ENCODE measurements around the gene HTT-AS. TPM values are rescaled to one million over a fixed set of nuclear protein-coding genes. Genes with fewer than 3 reads are reported as not detected.
A peak's percentile ranks its signal among the peaks of the same experiment; 100 is the strongest.
"Not testable (repeated sequence)": the region's sequence is repeated elsewhere in the genome, so short reads cannot be mapped to it uniquely, and the experiment has no call there.

Gene HTT-AS
- total RNA-seq, 1 donor from 2014 or later = not detected

DNA sequence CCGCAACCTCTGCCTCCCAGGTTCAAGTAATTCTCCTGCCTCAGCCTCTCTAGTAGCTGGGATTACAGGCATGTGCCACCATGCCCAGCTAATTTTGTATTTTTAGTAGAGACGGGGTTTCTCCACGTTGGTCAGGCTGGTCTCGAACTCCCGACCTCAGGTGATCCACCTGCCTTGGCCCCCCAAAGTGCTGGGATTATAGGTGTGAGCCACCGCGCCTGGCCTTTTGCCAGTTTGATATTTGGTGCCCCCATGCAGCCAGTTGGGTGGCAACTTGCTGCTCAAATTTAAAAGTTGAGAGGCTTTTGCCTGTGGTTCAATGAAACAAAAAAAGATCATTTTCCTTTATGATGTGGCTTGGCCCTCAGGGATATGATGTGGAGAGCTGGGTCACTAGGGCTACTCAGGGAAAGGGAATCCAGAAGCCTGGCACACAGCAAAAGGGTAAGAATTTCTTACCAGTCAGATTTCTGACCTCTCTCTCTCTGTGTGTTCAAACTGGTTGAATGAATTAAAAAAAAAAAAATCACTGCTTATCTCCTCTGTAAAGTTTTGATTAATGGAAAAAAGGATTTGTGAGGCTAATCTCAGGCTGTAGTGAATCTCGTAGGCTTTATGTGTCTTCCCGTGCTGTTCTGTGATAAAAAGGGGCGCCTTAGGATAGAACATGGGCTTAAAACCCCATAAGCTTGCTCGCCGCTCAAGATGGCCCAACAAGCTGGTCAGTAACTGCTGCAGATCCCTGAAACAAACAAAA, 23.0 kb downstream of the HTT-AS start:
- not testable (repeated sequence) for DNase-seq (ENCODE audit: low read depth)

DNA sequence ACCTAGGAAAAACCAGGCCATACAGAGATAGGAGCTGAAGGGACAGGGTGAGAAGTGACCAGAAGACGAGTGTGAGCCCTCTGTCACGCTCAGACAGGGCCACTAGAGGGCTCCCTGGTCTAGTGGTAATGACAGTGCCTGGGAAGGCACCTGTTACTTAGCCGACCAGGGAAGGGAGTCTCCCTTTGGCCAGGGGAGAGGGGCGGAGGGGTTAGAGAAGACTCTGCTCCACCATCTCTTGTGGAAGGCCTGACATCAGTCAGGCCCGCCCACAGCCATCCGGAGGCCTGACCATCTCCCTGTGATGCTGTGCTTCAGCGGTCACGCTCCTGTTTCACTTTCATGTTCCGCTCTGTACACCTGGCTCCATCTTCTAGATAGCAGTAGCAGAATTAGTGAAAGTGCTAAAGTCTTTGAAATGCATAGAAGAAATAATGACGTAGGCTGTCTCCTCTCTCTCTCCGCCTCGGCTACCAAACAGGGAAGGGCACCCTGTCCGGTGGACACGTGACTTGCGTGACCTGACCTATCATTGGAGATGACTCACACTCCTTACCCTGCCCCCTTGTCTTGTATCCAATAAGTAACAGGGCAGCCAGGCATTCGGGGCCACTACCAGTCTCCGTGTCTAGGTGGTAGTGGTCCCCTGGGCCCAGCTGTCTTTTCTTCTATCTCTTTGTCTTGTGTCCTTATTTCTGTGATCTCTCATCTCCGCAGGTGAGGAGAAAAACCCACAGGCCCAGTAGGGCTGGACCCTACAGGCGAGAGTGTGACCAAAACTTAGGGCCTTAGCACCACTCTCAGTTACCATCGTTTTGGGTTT, 26.7 kb downstream of the HTT-AS start:
- peak; percentile 44 for DNase-seq (ENCODE audit: low read depth)

DNA sequence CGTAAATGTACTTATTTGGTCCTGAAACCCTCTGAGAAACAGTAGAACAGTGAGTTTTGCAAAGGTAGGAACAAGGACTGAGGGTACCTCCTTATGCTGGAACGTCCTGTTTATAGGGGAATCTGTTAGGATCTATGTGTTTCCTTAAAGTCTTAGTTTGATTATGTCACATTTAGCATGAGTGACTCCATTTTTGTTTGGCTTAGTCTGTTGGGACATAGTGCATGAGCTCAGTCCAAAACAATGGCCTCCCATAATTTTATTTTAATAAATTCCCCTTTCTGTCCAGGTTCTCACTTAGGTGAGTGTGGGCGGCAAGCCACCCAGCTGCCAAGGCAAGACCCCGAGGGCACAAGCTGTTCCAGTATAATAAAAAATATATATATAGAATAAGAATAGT, 27.7 kb downstream of the HTT-AS start:
- DNase-seq (ENCODE audit: low read depth) = no peak

DNA sequence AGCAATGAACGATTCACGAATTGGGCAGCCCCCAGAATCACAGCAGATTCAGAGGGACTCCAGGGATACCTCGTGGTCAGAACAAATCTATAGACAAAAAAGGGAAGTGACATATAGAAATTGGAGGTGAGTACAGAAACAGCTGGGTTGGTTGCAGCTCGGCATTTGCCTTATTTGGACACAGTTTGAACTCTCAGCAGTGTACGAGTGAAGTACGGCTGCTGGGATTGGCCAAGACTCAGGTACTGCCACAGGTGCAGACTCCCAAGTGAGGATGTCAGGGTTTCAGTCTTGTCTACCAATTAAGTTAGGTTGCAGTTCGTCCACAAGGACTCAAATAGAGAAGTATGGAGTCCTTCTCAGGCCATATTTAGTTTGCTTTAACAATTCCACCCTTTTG, 28.2 kb downstream of the HTT-AS start:
- DNase-seq (ENCODE audit: low read depth) = no peak

DNA sequence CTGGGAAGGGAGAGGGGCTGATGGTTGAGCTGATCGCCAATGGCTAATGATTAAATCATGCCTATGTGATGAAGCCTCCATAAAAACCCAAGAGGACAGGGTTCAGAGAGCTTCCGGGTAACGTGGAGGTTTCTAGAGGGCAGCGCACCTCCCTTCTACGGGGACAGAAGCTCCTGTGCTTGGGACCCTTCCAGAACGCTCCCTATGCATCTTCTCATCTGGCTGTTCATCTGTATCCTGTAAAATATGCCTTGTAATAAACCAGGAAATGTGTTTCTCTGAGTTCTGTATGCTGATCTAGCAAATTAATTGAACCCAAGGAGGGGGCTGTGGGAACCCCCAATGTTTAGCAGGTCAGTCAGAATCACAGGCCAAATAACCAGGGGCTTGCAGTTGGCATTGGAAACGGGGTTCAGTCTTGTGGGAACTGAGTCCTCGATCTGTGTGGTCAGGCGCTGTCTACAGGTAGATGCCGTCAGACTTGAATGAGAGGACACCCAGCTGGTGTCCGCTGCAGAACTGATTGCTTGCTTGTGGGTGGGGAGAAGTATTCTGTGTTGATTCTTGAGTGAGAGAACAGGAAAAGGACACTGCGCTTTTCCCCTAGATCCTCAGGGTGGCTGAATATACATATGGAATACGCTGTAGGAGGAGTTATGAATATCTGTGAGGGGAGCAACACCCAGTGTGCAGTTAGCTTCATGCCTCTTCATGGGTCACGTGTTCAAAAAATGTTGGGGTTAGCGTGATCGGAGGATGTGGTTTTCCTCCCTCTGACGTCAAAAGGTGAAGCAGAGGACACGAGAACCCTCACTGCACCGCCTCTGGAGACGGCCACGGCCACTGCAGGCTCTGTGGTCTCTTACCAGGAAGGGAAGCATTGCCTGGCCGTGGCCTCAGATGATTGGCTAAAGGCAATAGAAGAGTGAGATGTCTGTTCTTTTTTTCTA, 29.2 kb downstream of the HTT-AS start:
- no peak for DNase-seq (ENCODE audit: low read depth)

DNA sequence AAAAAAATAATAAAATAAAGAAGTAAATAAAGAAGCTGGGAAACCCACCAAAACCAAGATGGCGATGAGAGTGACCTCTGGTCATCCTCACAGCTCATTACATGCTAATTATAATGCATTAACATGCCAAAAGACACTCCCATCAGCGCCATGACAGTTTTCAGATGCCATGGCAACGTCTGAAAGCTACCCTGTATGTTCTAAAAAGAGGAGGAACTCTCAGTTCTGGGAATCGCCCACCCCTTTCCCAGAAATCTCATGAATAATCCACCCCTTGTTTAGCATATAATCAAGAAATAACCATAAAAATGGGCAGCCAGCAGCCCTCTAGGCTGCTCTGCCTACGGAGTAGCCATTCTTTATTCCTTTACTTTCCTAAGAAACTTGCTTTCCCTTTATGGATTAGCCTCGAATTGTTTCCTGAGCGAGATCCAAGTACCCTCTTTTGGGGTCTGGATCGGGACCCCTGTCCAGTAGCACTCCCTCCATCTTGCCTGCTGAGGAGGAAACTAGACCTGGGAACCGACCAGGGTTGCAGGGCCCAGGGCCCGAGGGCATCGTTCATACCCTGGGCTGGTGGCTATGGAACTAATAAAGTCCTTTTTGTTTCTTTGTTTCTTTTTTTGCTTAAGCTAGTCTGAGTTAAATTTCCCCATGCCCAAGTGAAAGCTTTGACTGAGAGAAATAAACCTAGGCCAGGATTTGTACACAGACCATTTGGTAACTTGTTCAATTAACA, 30.9 kb downstream of the HTT-AS start:
- no peak for DNase-seq (ENCODE audit: low read depth)

DNA sequence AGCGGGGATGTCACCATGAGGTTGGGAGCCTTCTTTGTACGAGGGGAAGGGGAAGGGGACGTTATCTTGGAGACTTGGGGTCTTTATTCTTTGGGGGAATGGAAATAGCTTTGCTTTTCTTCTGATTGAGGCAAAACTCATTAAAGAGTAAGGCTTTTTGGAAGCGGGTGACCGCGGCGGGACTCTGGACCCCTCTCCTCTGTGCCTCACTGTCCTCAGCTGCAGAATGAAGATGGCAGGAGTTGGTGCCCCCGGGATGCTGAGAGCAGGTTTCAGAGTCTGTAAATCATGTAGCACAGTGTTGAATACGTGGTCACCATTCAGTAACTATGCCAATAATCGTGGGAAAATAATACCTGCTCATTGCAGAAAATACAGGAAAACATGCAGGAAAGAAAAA, 32.1 kb downstream of the HTT-AS start:
- no peak for DNase-seq (ENCODE audit: low read depth)

DNA sequence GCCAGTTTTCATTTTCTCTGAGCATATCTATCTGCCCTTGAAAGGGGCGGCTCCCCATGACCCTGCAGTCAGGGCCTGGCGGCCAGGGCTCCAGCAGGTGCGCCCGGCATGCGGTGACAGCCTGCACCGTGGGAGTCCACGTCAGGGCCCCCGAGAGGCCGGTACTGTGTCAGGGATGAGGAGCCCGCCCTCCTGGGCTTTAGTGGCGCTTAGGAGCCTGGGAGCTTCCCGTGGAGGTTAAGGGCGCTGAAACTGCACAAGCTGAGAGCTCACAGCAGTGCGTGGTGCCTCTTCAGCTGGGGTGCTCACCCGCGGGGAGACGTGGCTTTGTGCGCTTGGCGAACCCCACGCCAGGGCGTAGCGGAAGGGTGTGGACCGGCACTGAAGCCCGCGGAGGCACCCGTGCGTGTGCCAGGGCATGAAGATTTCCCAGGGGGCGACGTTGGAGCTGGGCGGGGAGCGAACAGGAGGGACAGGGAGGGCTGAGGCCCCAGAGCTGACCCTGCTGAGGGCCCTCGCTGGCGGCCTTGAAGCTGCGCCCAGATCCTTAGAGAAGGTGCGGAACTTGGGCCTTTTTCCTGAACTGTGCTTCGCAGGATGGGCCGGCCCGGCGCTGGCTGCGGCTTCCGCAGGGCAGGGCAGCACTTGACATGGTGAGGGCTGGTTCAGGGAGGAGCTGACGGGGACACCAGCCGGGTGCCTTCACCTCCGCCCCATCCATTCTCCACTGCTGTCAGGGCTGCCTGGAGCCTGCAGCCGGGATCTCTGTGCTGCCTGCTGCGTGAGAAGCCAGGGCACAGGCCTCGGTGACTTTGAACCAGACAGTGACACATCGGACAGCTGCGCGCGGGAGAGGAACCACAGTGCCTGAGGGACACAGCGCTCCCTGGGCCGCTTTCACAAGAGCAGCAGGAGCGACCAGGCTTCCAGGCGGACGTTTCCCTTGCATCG, 32.9 kb downstream of the HTT-AS start:
- peak; percentile 23 for DNase-seq (ENCODE audit: low read depth)

DNA sequence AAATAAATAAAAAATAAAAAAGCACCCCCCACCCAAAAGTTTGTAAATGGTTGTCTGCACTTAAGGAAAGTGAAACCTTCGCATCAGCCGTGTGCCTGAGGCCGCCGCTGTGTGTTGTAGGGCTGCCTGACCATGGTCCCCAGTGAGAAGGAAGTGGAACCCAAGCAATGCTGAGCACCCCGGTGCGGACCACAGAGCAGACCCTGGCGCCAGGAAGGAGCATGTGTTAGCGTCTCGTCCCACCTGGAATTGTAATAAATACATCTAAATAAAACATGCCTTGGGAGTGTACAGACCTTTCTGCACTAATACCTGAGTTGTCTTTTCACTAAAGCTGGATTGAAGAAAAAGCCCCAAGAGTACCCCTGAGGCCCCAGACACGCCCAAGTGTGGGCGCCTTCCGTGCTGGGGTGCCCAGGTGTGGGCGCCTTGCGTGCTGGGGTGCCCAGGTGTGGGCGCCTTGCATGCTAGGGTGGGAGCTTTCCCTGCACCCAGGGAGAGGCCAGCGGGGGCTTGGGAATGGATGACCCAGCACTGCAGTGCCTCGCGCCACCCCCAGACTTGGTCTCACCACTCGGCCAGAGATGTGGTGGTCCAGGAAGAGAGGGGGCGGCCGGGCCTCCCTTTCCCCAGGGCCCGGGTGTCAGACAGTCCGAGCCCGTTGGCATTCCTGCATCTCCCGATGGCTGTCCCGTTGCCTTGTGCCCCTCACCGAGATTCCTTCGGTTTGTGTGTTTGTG, 33.7 kb downstream of the HTT-AS start:
- DNase-seq (ENCODE audit: low read depth) = no peak

DNA sequence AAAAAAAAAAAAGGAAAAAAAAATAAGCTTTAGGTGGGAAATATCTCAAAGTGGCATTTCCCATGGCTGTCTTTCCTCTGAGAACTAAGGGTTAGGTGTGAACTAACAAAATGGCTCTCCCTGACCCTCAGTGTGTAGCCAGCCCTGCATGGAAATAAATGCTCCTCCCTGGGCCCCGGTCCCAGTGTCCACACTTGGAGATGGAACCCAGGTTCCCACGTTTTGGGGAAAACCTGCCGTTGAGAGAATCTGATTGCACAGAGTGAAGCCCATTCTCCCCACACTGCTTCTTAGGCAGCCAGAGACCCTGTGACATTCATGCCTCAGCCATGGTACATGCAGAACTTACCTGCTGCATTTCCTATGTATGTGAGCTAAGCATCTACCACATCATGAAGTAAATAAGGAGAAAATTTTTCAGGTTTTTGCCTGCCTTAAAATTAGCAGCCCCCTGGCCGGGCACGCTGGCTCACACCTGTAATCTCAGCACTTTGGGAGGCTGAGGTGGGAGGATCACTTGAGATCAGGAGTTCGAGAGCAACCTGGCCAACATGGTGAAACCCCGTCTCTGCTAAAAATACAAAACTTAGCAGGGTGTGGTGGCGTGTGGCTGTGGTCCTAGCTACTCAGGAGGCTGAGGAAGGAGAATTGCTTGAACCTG, 34.5 kb downstream of the HTT-AS start:
- no peak for DNase-seq (ENCODE audit: low read depth)

DNA sequence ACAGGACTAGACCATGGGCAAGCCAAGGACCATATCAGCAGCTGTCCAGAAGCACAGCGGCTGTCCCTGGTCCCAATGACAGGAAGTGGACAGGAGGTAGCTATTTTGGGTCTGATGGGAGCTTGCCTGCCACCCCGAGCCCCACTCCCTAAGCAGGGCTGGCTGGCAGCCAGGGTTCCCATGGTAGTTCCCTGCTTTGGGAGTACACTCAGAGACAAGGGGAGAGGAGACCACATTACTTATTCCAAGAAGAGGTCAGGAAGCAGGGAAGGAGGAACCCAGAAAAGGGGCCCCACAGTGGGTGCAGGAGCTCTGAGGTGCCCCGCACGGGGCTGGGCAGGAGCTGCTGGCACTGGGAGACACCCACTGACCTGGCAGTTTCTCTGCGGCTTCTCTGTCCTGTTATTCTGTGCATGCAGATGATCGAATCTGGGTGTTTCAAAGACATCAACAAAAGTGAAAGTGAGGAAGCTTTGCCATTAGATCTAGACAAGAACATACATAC, 36.3 kb downstream of the HTT-AS start:
- no peak for DNase-seq (ENCODE audit: low read depth)

DNA sequence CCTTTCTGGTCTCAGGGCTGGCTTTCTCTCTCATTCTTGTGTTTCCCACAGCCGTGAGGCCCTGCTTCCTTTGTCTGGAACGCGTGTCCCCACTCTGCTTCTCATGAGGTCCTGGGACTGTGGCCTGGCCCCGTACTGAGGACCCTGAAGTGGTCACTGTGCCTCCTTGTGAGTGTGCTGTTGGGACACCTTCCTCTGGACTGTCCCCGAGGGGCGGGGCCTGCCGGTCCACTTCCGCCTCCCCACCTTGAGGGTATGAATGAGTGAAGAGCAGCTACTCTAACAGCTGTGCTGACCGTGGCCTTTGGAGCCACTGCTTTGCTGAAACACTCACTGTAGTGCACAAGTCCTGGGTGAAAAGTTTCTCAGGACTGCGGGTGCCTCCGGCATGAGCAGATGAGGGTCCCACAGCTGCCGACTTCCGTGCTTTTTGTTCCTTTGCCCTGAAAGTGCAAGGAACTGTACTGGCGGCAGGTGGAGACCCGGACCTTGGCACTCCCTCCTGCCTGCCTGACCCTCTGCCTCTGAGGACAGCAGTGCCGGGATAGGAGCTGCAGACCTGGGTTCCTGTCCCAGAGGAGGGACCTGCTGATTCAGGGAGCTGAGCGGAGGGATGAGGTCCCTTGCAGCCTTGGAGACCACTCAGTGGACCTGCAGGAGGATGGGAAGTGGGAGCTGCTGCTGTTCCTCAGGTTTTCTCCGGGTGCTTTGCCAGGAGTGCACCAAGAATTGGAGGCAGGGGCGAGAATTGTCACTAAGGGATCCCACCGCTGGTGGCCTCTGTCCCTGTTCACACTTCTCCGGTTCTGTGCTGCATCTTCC, 38.0 kb downstream of the HTT-AS start:
- no peak for DNase-seq (ENCODE audit: low read depth)

DNA sequence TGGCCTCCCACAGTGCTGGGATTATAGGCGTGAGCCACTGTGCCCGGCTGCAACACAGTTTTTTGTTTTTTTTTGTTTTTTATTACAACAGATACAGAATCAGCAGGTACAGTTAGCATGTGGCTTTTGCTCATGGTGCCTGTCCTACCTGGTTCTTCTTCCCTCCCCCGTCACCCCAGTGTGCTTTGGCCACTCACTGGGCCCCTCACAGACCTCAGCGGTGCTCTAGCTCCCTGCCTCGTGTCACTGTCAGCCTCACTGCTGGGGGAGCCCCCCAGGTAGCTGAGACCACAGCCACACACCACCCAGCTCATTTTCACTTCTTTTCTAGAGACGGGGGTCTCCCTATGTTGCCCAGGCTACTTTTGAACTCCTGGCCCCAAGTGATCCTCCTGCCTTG, 38.7 kb downstream of the HTT-AS start:
- no peak for DNase-seq (ENCODE audit: low read depth)

DNA sequence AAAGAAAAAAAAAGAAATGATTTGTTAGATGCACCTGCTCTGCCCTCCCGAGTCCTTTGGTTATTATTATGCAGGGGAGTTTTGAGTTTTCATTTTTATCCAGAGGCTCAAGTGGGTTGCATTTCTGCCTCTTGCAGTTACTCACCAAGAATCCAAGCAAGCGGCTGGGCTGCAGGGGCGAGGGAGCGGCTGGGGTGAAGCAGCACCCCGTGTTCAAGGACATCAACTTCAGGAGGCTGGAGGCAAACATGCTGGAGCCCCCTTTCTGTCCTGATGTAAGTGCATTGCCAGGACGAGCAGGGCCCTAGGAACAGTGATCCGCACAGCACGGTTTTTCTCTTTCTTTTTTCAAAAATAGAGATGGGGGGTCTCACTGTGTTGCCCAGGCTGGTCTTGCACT, 39.1 kb downstream of the HTT-AS start:
- DNase-seq (ENCODE audit: low read depth) = no peak

DNA sequence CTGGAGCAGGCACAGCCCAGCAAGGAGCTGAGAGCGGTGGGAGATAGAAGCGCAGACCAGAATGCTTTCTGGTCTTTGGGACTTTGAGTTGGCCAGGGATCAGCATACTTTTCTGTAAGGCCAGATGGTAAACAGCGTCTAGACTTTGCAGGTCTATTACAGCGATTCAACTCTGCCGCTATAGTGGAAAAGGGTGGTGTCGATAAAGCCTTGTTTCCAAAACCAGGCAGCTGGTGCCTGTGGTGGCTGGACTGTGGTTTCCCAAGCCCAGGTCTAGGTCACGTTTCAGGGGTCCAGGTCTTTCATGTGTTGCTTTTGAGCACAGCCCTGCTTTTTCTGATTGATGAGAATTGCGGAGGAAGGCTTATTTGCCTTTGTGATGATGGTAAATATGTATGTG, 40.1 kb downstream of the HTT-AS start:
- DNase-seq (ENCODE audit: low read depth) = no peak

DNA sequence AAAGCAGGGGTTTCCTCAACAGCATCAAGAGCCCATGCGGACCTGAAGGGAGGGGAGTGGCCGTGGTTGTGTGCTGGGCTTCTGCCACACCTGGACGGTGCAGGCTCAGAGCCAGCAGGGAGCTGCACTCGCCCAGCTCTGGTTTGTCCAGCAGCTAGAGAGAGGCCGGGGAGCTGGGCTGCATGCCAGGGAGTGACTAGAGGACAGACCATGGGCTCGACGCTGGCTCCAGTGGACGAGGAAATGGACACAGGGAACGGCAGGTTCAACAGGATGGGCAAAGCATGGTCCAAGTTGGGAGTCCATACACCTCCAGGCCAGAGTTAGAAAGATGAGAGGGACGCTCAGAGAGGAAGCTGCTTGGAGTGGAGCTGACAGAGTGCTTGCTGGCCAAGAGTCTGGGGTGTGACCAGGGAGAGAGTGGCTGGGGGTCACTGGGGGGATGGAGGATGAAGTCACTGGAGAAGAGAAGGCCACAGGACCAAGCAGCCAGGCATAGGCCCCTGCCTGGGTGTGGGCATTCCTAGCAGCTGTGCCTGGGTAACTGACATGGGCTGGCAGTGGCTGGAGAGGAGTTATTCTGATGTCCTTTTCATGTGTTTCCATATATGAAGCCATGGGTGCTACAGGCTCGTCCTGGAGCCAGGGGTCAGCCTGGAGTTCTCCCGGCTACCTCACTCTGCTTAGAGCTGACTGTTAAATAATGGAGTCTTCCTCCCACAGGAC, 42.8 kb downstream of the HTT-AS start:
- DNase-seq (ENCODE audit: low read depth) = no peak
